ENCODE results near the gene BCL3. TPM values are rescaled to one million over a fixed set of nuclear protein-coding genes. Genes with fewer than 3 reads are reported as not detected.
A peak's percentile ranks its signal among the peaks of the same experiment; 100 is the strongest.

Gene BCL3
- total RNA-seq, 1 donor from 2014 or later = not detected

- H3K27me3 Mint-ChIP-seq (ENCODE audit: insufficient read depth, low read depth) = peaks cover 6% of the 10 kb centered on the region
- H3F3A ChIP-seq (ENCODE audit: low read depth) = no peaks in the 10 kb centered on the region
- no peak for TF ChIP-seq EZH2 (IDR thresholded peaks at IDR 0.05)
- TF ChIP-seq EZH2phosphoT487 (IDR thresholded peaks at IDR 0.05) = no peak
- TF ChIP-seq CTCF (IDR thresholded peaks at IDR 0.05) = no peak
- H3K27me3 ChIP-seq = no peaks in the 10 kb centered on the region
- no peak overlapping the region for H3K4me2 ChIP-seq
- H3K79me2 ChIP-seq (ENCODE audit: low read depth) = no peaks in the 10 kb centered on the region
- no peaks in the 10 kb centered on the region for H3K4me1 Mint-ChIP-seq
- H3K36me3 Mint-ChIP-seq = no peaks in the 10 kb centered on the region
- no peak for DNase-seq (ENCODE audit: low spot score)
- H3K4me1 ChIP-seq = no peaks in the 10 kb centered on the region
- no peak overlapping the region for H3K4me3 ChIP-seq
- H3K27ac Mint-ChIP-seq = no peak overlapping the region
- H3K9me3 Mint-ChIP-seq = no peaks in the 10 kb centered on the region
- no peaks in the 10 kb centered on the region for H3K9me3 ChIP-seq (ENCODE audit: low read depth)
- no peak overlapping the region for H3K9ac ChIP-seq
- H3K36me3 ChIP-seq = no peaks in the 10 kb centered on the region
- H3K27ac ChIP-seq = no peak overlapping the region
- no peaks in the 10 kb centered on the region for H4K20me1 ChIP-seq (ENCODE audit: low read depth)
- no peak overlapping the region for H3K4me3 Mint-ChIP-seq
- H2AFZ ChIP-seq (replicated peaks) = no peak overlapping the region
These were observed 22.8 kb upstream of the BCL3 start for GRCh38 chr19:44725684-44726083.

- no peak overlapping the region for H3K4me3 Mint-ChIP-seq
- H3K4me1 Mint-ChIP-seq = no peaks in the 10 kb centered on the region
- TF ChIP-seq EZH2phosphoT487 (IDR thresholded peaks at IDR 0.05) = no peak
- no peak for TF ChIP-seq EZH2 (IDR thresholded peaks at IDR 0.05)
- TF ChIP-seq CTCF (IDR thresholded peaks at IDR 0.05) = no peak
- H3K4me2 ChIP-seq = no peak overlapping the region
- H3K9ac ChIP-seq = no peak overlapping the region
- H3K27me3 ChIP-seq = no peaks in the 10 kb centered on the region
- H3F3A ChIP-seq (ENCODE audit: low read depth) = no peaks in the 10 kb centered on the region
- H3K27ac ChIP-seq = no peak overlapping the region
- H3K27ac Mint-ChIP-seq = no peak overlapping the region
- H3K4me1 ChIP-seq = no peaks in the 10 kb centered on the region
- no peak for DNase-seq (ENCODE audit: low spot score)
- H3K79me2 ChIP-seq (ENCODE audit: low read depth) = no peaks in the 10 kb centered on the region
- no peaks in the 10 kb centered on the region for H3K9me3 Mint-ChIP-seq
- H2AFZ ChIP-seq (replicated peaks) = no peak overlapping the region
- no peaks in the 10 kb centered on the region for H3K36me3 ChIP-seq
- peaks cover 6% of the 10 kb centered on the region for H3K27me3 Mint-ChIP-seq (ENCODE audit: insufficient read depth, low read depth)
- H3K36me3 Mint-ChIP-seq = no peaks in the 10 kb centered on the region
- no peaks in the 10 kb centered on the region for H4K20me1 ChIP-seq (ENCODE audit: low read depth)
- no peak overlapping the region for H3K4me3 ChIP-seq
- H3K9me3 ChIP-seq (ENCODE audit: low read depth) = no peaks in the 10 kb centered on the region
These were observed 22.0 kb upstream of the BCL3 start for GRCh38 chr19:44726465-44726864.

- H3K36me3 ChIP-seq = no peaks in the 10 kb centered on the region
- Mint-ChIP-seq H3K27me3 (ENCODE audit: insufficient read depth, low read depth) (peaks cover 14% of the 10 kb centered on the region), H3K4me1 (no peaks in the 10 kb centered on the region), H3K36me3 (no peaks in the 10 kb centered on the region), H3K9me3 (no peaks in the 10 kb centered on the region), H3K4me3 (no peak overlapping the region), H3K27ac (no peak overlapping the region)
- TF ChIP-seq EZH2phosphoT487 (IDR thresholded peaks at IDR 0.05) (no peak), CTCF (IDR thresholded peaks at IDR 0.05) (no peak), EZH2 (IDR thresholded peaks at IDR 0.05) (no peak)
- H3K27ac ChIP-seq = no peak overlapping the region
- no peaks in the 10 kb centered on the region for H3K4me1 ChIP-seq
- no peak overlapping the region for H3K4me2 ChIP-seq
- no peaks in the 10 kb centered on the region for H3K9me3 ChIP-seq (ENCODE audit: low read depth)
- no peaks in the 10 kb centered on the region for H3F3A ChIP-seq (ENCODE audit: low read depth)
- H2AFZ ChIP-seq (replicated peaks) = peak overlapping the region; percentile 26
- H4K20me1 ChIP-seq (ENCODE audit: low read depth) = no peaks in the 10 kb centered on the region
- H3K9ac ChIP-seq = no peak overlapping the region
- no peak overlapping the region for H3K4me3 ChIP-seq
- H3K27me3 ChIP-seq = no peaks in the 10 kb centered on the region
- no peak for DNase-seq (ENCODE audit: low spot score)
- H3K79me2 ChIP-seq (ENCODE audit: low read depth) = no peaks in the 10 kb centered on the region
These were observed 20.3 kb upstream of the BCL3 start for GRCh38 chr19:44728178-44728577.
